HG03439 (cell line): Measurements from ENCODE around the gene LRCH1.
A peak's percentile ranks its signal among the peaks of the same experiment; 100 is the strongest.
"Not testable (repeated sequence)": the region's sequence is repeated elsewhere in the genome, so short reads cannot be mapped to it uniquely, and the experiment has no call there.

ENCODE experiments used
- ATAC-seq: cut with Tn5 transposase; IDR thresholded peaks from one replicate; pipeline ENCODE4 v1.9.1; 2021; ENCODE audit warnings: mild to moderate bottlenecking, moderate library complexity; ENCODE audit not compliant: unreplicated experiment

LRCH1 gene

DNA sequence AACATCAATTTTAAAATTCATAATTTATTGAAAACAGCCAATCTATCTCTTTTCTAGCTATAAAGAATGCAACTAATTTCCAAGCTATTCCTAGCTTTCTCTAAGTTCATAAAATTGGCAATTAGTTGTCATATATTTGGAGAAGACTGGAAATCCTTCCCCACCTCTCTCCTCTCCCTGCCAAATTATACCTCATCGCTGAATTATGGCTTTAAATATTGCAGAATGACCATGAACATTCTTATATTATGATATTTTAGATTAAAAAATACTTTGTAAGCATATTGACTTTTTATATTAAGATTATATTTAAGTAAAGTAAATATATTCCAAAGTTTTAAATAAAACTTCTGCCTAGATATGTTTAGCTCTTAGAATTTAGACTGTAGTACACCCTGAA lies 185.8 kb downstream of the LRCH1 start:
- ATAC-seq = no peak

DNA sequence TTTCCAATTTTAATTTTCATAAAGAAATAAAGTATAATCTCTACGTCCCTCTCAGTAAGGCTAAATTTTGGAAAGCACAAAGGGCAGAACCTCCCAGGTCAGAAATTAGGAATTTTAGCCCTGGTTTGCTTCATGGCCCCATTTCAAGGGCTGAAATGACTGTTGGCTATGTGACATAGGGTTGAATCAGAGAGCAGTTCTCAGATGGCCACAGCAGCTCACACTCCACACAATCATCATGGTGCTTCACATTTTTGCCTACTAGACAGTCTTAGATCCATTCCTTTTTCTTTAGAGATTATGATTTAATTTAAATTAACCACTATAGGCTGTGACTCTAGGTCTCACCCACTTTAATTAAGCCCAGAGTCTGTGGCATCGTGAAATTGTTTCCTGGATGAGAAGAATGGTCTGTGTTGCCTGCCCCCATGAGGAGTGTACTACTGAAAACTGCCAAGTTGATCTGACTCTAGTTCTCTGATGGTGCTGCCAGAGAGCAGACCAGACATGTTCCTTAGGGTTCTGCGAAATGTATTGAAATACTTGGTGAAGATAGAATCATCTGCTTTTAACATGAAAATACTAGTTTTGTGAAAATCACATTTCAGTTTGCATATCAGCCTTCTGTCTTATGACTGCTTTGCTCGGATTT lies 186.6 kb downstream of the LRCH1 start:
- no peak for ATAC-seq

DNA sequence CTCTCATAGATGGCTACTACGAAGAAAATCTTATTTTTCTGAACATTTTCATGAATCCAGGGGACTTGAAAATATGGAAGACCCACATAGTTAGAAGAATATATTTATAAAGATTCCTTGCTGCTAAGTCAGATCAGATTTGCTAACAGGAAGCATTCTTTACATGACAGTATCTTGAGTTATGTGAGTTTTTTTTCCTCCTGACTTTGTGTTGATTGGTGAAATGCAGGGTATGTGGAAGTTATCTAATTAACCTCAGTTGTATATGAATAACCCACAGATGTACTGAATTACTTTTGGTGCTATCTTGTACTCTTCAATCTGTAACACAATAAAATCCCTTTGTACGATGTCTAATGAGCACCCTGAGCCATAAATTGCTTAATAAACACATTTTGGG lies 190.2 kb downstream of the LRCH1 start:
- no peak for ATAC-seq

DNA sequence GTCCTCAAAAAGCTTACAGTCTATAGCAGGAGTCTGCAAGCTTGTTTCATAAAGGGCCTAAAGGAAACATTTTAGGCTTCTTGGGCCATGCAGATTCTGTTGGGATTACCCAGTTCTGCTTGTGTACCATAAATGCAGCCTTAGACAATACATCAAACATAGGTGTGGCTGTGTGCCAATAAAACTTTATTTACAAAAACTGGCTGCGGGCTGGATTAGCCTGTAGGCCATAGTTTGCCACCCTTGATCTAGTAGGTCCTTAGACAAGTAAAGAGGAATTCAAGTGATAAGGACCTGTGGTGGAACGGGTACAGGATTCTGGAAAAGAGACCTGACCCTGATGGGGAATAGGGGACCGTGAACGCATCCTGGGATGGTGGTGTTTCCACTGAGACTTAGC lies 192.1 kb downstream of the LRCH1 start:
- ATAC-seq = no peak

DNA sequence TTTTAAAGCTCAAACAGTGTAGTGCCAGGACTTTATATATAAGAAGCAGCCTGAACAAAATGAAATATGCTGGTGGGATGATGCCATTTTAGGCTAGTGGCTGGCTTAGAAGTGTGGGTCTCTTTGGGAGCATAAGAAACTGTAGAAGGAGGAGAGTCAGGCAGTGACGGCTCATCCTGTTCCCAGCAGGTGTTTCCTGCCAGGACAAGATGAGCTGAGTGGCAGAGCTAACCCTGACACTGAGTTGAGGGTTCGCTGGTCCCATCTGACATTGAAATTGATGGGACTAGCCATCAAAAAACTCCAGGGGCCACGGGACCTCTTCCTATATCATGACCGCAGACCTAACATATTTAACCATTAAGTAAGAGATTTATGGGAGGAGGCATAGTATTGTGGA lies 192.7 kb downstream of the LRCH1 start:
- ATAC-seq = no peak

DNA sequence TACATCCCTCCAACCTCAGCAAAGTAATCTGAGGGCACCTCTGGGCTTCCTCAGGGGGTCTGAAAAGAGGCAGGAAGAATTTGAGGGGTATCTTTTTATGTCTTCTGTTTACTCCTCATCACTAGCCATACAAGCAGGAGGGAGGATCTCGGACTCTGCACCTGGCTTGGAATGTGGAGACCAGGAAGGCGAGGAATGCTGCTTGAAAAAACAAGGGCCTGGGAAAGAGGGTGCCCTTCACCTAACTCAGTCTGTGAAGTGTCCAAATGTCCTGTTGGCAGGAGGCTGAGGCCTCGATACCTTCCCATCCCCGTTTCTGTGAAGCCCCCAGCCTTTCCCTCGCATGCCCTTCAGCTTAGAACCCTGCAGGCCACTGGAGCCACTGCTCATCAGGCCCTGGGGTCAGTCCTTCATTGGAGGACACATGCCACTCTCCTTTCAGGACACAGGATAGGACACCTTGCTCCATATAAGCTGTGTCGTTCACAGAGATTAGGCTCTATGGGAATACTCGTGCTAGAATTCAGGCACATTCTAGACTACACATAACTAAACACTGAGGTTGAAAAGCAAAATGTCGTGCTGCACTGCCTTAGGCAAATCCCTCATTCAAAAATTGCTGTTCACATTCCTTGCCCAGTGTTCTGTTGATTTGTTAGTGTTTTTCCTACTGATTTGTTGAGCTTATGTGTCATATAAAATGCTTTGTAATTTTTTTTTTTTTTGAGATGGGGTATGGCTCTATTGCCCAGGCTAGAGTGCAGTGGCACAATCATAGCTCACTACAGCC lies 194.3 kb downstream of the LRCH1 start:
- no peak for ATAC-seq

DNA sequence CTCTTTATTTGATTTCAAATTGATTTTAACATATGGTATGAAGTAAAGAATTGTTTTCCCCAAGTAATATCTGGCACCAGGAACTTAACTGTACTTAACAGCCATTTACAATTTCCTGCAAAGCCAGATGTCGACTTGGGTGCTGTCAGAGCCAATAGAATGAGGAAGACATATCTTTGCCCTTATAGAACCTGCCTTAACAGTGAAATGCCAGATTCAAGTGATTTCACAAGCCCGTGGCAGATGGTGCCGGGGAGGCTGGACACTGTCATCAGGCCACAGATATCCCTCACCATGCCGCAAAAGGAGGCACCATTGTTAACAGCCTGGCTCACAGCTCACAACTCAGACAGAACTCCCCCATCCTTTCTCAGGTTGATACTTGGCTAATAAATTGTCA lies 195.3 kb downstream of the LRCH1 start:
- ATAC-seq = no peak

DNA sequence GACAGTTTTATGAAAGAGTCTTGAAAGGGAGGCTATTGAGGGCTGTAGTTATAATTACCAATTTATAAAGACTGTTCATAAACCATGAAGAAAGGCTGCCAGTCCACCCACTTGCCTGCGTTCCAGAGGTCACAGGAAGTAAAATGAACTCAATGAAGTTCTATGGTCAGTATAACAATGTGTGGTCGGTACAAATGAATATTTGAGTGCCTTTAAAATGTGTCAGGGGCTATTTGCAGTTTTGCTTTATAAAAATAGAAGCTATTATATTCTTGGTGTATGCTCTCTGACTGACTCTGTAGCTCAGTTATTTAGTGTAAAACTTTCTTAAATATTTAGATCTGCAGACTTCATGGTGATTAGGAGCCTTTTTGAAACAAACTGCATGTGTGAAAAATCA lies 197.0 kb downstream of the LRCH1 start:
- ATAC-seq = no peak

DNA sequence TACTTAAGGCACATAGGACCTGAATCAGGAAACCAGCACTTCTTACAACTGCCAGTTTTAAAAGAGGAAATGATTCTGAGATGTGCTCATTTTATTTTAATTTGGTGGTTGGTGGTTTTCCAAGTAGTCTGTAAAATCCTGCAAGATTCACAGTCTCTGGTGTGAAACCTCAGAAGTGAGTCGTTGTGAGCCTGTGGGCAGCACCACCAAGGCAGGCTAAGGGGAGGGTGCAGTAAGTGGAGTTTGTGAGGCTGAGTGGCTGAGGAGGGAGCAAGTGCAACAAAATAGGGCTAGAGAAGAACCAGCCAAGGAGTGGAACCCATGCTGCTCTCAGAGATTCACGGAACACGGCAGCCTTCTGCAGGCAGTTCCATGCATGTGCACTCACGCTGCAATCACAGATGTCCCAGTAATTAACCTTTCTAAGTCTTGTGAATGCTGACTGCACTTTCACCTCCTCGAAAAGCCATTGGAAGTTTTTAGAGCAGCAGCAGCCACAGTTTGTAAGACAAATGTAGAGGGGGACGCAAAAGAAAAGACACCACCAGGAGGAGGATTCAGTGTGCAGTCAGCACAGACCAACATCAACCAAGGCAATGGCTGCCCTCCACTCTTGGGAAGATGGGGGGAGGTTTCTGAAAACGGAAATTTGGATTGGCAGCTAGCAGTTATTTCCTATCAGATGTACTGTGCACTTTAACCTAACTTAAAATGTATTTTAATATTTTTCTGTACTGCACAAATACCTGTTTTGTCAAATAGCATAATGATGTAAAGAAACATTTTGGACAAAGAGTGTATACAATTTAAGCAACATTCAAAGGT lies 199.1 kb downstream of the LRCH1 start:
- peak; percentile 61 for ATAC-seq

DNA sequence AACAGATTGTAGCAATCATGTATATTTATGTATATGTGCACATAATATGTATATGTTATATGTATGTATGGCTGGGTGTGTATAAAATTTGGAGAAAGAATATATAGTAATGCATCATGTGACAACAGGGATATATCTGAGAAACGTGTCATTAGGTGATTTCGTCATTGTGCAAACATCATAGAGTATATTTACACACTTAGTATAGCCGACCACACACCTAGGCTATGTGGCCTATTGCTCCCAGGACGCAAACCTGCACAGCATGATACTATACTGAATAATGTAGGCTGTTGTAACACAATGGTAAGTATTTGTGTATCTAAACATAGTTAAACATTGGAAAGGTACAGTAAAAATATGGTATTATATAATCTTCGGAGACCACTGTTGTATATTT lies 200.2 kb downstream of the LRCH1 start:
- no peak for ATAC-seq

DNA sequence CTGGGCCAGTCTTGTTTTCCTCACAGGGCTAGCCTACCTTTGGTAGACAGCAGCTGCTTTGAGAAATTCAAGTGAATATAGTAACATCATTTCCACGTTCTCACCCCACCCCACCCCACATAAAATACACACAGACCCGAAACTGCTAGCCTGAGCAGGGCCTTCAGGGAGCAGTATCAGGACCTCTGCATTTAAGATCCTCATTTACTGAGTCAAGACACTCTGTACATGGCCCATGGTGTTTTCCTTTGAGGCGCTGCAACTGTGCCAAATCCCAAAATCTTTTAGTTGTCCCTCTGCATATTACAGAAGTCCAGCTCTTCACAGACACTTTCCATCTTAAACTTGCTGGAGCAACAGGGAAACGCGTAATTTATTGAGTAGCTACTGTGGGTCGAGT lies 200.9 kb downstream of the LRCH1 start:
- no peak for ATAC-seq

DNA sequence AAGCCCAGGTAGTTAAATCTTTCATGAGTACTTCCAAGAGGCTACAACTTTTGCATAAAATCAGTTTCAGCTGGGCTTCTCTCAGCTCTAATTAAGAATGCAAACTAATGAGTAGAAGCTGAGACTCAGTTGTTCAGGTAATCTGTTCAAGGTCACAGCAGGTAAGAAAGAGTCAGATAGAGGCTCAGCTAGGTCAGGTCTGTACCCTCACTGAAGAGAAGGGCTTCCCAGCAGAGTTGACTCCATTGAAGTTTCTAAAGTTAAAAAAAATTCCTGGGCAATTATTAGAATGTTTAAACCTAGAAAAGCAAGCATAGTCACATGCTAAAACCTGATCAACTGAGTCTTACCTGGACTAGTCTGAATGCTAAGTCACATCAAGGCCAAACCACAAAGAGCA lies 201.8 kb downstream of the LRCH1 start:
- ATAC-seq = no peak

DNA sequence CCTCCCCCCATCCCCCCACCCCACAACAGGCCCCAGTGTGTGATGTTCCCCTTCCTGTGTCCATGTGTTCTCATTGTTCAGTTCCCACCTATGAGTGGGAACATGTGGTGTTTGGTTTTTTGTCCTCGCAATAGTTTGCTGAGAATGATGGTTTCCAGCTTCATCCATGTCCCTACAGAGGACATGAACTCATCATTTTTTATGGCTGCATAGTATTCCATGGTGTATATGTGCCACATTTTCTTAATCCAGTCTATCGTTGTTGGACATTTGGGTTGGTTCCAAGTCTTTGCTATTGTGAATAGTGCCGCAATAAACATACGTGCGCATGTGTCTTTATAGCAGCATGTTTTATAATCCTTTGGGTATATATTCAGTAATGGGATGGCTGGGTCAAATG lies 202.5 kb downstream of the LRCH1 start:
- not testable (repeated sequence) for ATAC-seq

DNA sequence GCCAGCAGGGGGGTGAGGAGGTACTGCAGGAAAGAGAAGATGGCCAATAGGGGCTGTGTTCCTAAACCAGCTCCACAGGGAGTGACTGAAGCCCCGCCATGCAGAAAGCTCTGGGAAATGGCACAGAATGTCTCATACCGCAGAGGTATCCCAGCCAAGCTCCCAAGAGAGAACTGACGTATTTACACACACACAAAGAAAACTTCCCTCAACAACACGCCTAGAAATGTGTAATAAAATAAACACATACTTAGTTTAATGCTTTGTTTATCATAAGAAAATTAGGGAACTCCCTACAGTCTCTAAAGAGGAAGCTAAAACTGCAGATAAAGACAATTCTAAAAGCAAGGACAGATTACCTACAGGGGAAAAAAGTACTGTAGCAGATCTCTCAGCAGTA lies 204.0 kb downstream of the LRCH1 start:
- ATAC-seq = no peak

DNA sequence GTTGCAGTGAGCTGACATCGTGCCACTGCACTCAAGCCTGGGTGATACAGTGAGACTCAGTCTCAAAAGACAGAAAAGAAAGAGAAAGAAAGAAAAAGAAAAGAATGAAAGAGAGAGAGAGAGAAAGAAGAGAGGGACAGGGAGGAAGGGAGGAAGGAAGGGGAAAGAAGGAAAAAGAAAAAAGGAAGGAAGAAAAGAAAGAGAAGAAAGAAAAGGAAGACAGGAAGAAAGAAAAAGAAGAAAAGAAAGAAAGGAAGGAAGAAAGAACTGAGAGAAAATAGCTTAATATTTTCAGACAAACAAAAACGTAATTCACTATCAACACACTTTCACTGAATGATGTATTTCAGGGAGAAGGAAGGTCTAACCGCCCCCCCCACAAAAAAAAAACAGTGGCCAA lies 204.7 kb downstream of the LRCH1 start:
- ATAC-seq = no peak

DNA sequence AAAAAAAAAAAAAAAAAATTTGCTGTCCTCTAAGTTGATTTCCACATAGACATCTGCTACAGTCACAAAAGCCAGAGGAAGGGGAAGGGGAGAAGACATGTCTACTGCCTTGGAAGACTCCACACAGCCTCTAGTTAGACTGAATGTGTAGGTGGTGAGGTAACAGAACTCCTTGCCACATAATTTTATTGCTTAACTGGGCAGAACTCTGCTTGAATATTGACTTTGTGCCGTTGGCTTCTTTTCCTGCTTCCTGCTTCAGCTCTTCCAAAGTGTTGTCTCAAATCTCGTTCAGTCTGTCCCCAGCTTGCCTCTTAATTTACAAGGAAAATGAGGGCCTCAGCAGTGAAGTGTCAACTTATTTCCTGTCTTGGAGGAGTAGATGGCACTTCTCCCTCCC lies 206.9 kb downstream of the LRCH1 start:
- no peak for ATAC-seq

DNA sequence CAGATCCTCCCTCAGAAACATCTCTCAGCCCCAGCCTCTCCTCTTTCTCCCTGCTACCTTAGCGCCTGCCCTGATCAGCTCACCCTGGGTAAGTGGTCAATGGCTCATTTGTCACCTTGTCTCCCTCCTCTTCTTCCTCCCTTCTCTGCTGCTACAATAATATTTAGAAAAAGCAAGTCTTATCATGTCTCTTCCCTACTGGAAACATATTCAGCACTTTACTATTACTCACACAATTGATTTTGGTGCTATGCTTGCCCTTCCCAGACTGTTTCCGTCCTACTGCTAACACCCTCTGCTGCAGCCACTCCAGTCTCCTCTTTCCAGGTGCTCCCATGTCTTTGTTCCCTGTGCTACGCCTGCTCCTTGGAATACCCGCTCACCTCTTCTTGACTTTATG lies 208.2 kb downstream of the LRCH1 start:
- no peak for ATAC-seq

DNA sequence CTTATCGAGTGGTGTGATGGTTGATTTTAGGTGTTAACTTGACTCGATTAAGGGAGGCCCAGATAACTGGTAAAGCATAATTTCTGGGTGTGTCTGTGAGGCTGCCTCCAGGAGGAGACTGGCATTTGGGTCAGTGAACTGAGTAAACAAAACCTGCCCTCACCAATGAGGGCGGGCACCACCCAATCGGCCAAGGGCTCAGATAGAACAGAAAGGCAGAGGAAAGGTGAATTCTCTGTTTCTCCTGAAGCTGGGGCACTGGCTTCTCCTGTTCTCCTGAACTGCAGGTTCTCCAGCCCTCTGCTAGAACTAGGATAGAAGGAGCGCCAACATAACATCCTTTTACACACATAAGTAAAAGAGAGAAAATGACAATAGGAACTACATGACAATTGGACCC lies 208.9 kb downstream of the LRCH1 start:
- ATAC-seq = no peak

DNA sequence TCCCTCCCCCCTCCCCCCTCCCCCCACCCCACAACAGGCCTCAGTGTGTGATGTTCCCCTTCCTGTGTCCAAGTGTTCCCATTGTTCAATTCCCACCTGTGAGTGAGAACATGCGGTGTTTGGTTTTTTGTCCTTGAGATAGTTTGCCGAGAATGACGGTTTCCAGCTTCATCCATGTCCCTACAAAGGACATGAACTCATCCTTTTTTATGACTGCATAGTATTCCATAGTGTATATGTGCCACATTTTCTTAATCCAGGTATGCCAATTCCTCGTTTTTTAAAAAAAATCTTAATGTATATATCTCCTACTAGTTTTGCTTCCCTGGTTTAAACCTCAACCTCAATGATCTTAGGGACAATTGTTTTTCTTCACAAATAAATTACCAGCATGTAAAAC lies 217.0 kb downstream of the LRCH1 start:
- ATAC-seq = not testable (repeated sequence)

DNA sequence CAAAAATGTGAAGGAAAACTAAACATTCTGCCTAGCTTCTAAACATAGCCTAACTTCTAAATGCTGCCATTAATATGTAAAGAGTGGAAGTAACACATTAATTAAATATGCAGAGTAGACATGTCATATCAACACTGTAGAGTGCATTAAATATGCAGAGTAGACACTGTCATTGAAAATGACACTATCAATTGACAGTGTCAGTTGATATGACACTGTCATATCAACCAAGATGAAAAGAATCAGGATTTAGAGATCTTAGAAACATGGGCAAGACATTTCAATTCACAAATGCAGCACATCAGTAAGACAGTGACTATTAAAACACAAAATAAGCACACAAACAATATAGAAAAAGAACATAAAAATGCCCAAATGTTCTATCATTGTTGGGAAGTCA lies 218.7 kb downstream of the LRCH1 start:
- ATAC-seq = no peak

DNA sequence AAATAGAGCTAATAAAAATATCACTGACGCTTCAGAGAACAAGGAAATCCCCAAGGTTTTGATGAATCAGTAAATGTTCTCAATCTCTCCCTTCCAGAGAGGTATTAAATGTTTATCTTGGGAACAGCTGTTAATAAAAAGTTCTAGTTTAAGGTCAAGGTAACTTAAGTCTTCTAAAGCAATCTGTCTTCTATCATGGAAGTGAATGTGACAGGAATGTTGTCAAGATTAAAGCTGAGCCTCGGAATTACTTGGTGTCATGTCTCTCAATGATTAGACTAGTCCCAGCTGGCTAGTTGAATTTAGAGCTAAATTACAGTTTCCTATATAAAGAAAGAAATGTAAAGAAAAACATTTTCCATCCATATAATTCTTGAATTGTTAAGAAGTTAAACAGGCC lies 220.6 kb downstream of the LRCH1 start:
- ATAC-seq = no peak
